H1 (cell line): ENCODE results near the gene ACADM. TPM values are rescaled to one million over a fixed set of nuclear protein-coding genes. Genes with fewer than 3 reads are reported as not detected.

ENCODE experiments used
- CTCF ChIA-PET: fragments of 300-600 bp; sonication (Branson Sonifier 250); formaldehyde crosslinking; loops from one replicate; lab custom pipeline; 2021; ENCODE audit not compliant: partially characterized antibody; lab: Charles Lee
- POLR2A ChIA-PET: fragments of 300-600 bp; sonication (Branson Sonifier 250); formaldehyde crosslinking; loops from one replicate; lab custom pipeline; 2021; ENCODE audit warnings: inconsistent platforms; ENCODE audit not compliant: partially characterized antibody; lab: Charles Lee
- DNase-seq, 2 experiments: peaks; one replicate each; pipeline versions ENCODE4 v3.0.0 to v3.0.0-alpha.2; 2010 to 2022; ENCODE audit warnings: low spot score in 2 of 2, low read depth in 1 of 2, mixed read lengths in 1 of 2
- FAIRE-seq: peaks from 2 replicates; lab custom pipeline; 2011; peaks lifted over from hg19 to GRCh38; lab: Jason Lieb, UNC
- H2AFZ ChIP-seq: 2 replicates; pipeline ENCODE4 v1.8.1; 2012; ENCODE audit warnings: low read length, inconsistent platforms
- H2AK5ac ChIP-seq: 2 replicates; pipeline ENCODE4 v1.6.1; 2013; ENCODE audit warnings: low read depth, low read length
- H2BK120ac ChIP-seq: replicated peaks from 2 replicates; pipeline ENCODE3; 2013; ENCODE audit warnings: low read depth, low read length, inconsistent platforms
- H2BK12ac ChIP-seq: 2 replicates; pipeline ENCODE4 v1.6.1; 2013; ENCODE audit warnings: low read depth, low read length
- H2BK15ac ChIP-seq: 2 replicates; pipeline ENCODE4 v1.6.1; 2013; ENCODE audit warnings: low read length
- H2BK20ac ChIP-seq: 2 replicates; pipeline ENCODE4 v1.6.1; 2013; ENCODE audit warnings: low read length
- H2BK5ac ChIP-seq: 2 replicates; pipeline ENCODE4 v1.6.1; 2013; ENCODE audit warnings: low read depth, low read length
- H3K14ac ChIP-seq: 2 replicates; pipeline ENCODE4 v1.6.1; 2013; ENCODE audit warnings: inconsistent platforms; ENCODE audit not compliant: insufficient read length
- H3K18ac ChIP-seq: 2 replicates; pipeline ENCODE4 v1.6.1; 2013; ENCODE audit warnings: low read length; ENCODE audit errors: extremely low read depth
- H3K23ac ChIP-seq: 2 replicates; pipeline ENCODE4 v1.6.1; 2013; ENCODE audit warnings: inconsistent platforms; ENCODE audit not compliant: insufficient read length
- H3K23me2 ChIP-seq: 2 replicates; pipeline ENCODE4 v1.6.1; 2013; ENCODE audit warnings: low read depth, low read length
- H3K27ac ChIP-seq: 2 replicates; pipeline ENCODE4 v1.6.1; 2011; ENCODE audit warnings: low read depth, low read length, inconsistent platforms
- H3K27me3 ChIP-seq, 4 experiments: replicated peaks in 1 of 4; 1 replicate in 1 of 4; 2 replicates in 3 of 4; pipeline versions ENCODE4 v1.6.1 to v1.8.1; 2011 to 2013; ENCODE audit warnings: low read length in 3 of 4, mild to moderate bottlenecking in 3 of 4, inconsistent platforms in 2 of 4, mixed read lengths in 2 of 4, moderate library complexity in 1 of 4; ENCODE audit not compliant: control insufficient read depth in 3 of 4, insufficient read depth in 3 of 4; ENCODE audit errors: extremely low read depth in 1 of 4
- H3K36me3 ChIP-seq, 4 experiments: 2 replicates each; pipeline versions ENCODE4 v1.6.1 to v1.8.1; 2011 to 2013; ENCODE audit warnings: mild to moderate bottlenecking in 4 of 4, low read length in 3 of 4, moderate library complexity in 2 of 4, control low read depth in 1 of 4, inconsistent platforms in 1 of 4; ENCODE audit not compliant: insufficient read depth in 4 of 4, control insufficient read depth in 2 of 4
- H3K4ac ChIP-seq: replicated peaks from 2 replicates; pipeline ENCODE3; 2013; ENCODE audit warnings: low read length, low read depth, mixed read lengths, inconsistent platforms; ENCODE audit not compliant: insufficient read length
- H3K4me1 ChIP-seq, 4 experiments: replicated peaks in 1 of 4; 1 replicate in 1 of 4; 2 replicates in 3 of 4; pipeline versions ENCODE4 v1.6.1 to v1.8.1; 2011 to 2013; ENCODE audit warnings: low read length in 3 of 4, inconsistent platforms in 2 of 4, mixed read lengths in 1 of 4; ENCODE audit not compliant: insufficient read depth in 4 of 4, control insufficient read depth in 3 of 4
- H3K4me2 ChIP-seq, 2 experiments: 2 replicates each; pipeline versions ENCODE4 v1.6.1 to v1.8.1; 2011 to 2013; ENCODE audit warnings: low read depth in 2 of 2, low read length in 2 of 2, control low read depth in 1 of 2, inconsistent platforms in 1 of 2, mild to moderate bottlenecking in 1 of 2; ENCODE audit not compliant: insufficient read depth in 1 of 2
- H3K4me3 ChIP-seq, 4 experiments: fragments of 200-600, 300-600 bp in 1 of 4; sonication (generic), shearing (Covaris generic), sonication (Bioruptor Twin) in 1 of 4; 2 replicates each; pipeline versions ENCODE4 v1.5.1 to v1.8.1; 2011 to 2016; ENCODE audit warnings: low read length in 4 of 4, low read depth in 3 of 4, control low read depth in 2 of 4, inconsistent platforms in 2 of 4, mild to moderate bottlenecking in 2 of 4, mixed read lengths in 1 of 4, moderate library complexity in 1 of 4; ENCODE audit not compliant: insufficient read depth in 2 of 4; ENCODE audit errors: extremely low read depth in 1 of 4
- H3K56ac ChIP-seq: replicated peaks from 2 replicates; pipeline ENCODE3; 2013; ENCODE audit warnings: low read depth, mild to moderate bottlenecking, mixed read lengths, low read length, inconsistent platforms; ENCODE audit not compliant: insufficient read length
- H3K79me1 ChIP-seq: 2 replicates; pipeline ENCODE4 v1.6.1; 2013; ENCODE audit warnings: low read depth, low read length, control low read depth
- H3K79me2 ChIP-seq, 2 experiments: 2 replicates each; pipeline versions ENCODE4 v1.6.1 to v1.8.1; 2012 to 2013; ENCODE audit warnings: low read length in 2 of 2, mild to moderate bottlenecking in 2 of 2, inconsistent platforms in 1 of 2; ENCODE audit not compliant: insufficient read depth in 2 of 2, control insufficient read depth in 1 of 2
- H3K9ac ChIP-seq, 4 experiments: replicated peaks in 1 of 4; 1 replicate in 1 of 4; 2 replicates in 3 of 4; pipeline versions ENCODE4 v1.6.1 to v1.8.1; 2011 to 2013; ENCODE audit warnings: low read depth in 3 of 4, low read length in 3 of 4, control low read depth in 2 of 4, mild to moderate bottlenecking in 2 of 4, moderate library complexity in 2 of 4, inconsistent platforms in 1 of 4; ENCODE audit errors: extremely low read depth in 1 of 4
- H3K9me3 ChIP-seq, 2 experiments: 2 replicates each; pipeline versions ENCODE4 v1.6.1 to v1.8.1; 2012 to 2013; ENCODE audit warnings: mild to moderate bottlenecking in 2 of 2, moderate library complexity in 2 of 2, control low read depth in 1 of 2, inconsistent platforms in 1 of 2, low read depth in 1 of 2, low read length in 1 of 2, mixed read lengths in 1 of 2; ENCODE audit not compliant: insufficient read depth in 2 of 2
- H4K20me1 ChIP-seq, 2 experiments: replicated peaks in 1 of 2; 2 replicates each; pipeline versions ENCODE3 to v1.8.1; 2011 to 2013; ENCODE audit warnings: inconsistent platforms in 2 of 2, low read length in 2 of 2, mild to moderate bottlenecking in 1 of 2; ENCODE audit not compliant: insufficient read depth in 2 of 2, control insufficient read depth in 1 of 2
- H4K5ac ChIP-seq: 2 replicates; pipeline ENCODE4 v1.6.1; 2013; ENCODE audit warnings: low read length, low read depth, mixed read lengths, inconsistent platforms; ENCODE audit not compliant: insufficient read length
- H4K8ac ChIP-seq: 2 replicates; pipeline ENCODE4 v1.8.0; 2013; ENCODE audit warnings: mild to moderate bottlenecking, moderate library complexity, low read length, inconsistent platforms; ENCODE audit not compliant: insufficient read depth; ENCODE audit errors: extremely low read depth
- H4K91ac ChIP-seq: replicated peaks from 2 replicates; pipeline ENCODE3; 2013; ENCODE audit warnings: low read length, mixed read lengths, inconsistent platforms; ENCODE audit not compliant: insufficient read length
- BACH1 ChIP-seq: IDR thresholded peaks from 2 replicates; pipeline ENCODE4 v1.6.1; 2012; ENCODE audit warnings: low read length, improper control_type of control experiment
- CBX5 ChIP-seq: fragments of 300-800, 300-1000 bp; sonication (generic); IDR thresholded peaks from 2 replicates; pipeline ENCODE4 v1.7.1; 2016; ENCODE audit warnings: antibody characterized with exemption, low read length, low read depth
- CREB1 ChIP-seq: IDR thresholded peaks from 2 replicates; pipeline ENCODE4 v1.6.1; 2012; ENCODE audit warnings: inconsistent platforms
- EGR1 ChIP-seq: IDR thresholded peaks from 2 replicates; pipeline ENCODE4 v1.6.1; 2011; ENCODE audit warnings: low read depth, low read length, borderline replicate concordance
- FOSL1 ChIP-seq: IDR thresholded peaks from 2 replicates; pipeline ENCODE4 v1.6.1; 2011; ENCODE audit warnings: mild to moderate bottlenecking, low read depth, low read length, moderate library complexity; ENCODE audit not compliant: insufficient read depth
- GTF2F1 ChIP-seq: IDR thresholded peaks from 2 replicates; pipeline ENCODE4 v1.6.1; 2012; ENCODE audit warnings: low read depth, low read length, improper control_type of control experiment, borderline replicate concordance
- JUND ChIP-seq: IDR thresholded peaks from 2 replicates; pipeline ENCODE4 v1.6.1; 2011; ENCODE audit warnings: mild to moderate bottlenecking, improper control_type of control experiment, low read length
- POLR2AphosphoS5 ChIP-seq: IDR thresholded peaks from 2 replicates; pipeline ENCODE4 v1.6.1; 2011; ENCODE audit warnings: low read depth, low read length
- RBBP5 ChIP-seq: IDR thresholded peaks from 2 replicates; pipeline ENCODE4 v1.7.1; 2012; ENCODE audit warnings: low read depth, mild to moderate bottlenecking, inconsistent platforms, low read length, moderate library complexity, borderline replicate concordance
- RXRA ChIP-seq: IDR thresholded peaks from 2 replicates; pipeline ENCODE4 v1.6.1; 2011; ENCODE audit warnings: low read depth, mild to moderate bottlenecking, low read length, moderate library complexity; ENCODE audit not compliant: insufficient read depth
- SAP30 ChIP-seq: fragments of 300-600 bp; sonication (generic); IDR thresholded peaks from 2 replicates; pipeline ENCODE4 v1.7.1; 2012; ENCODE audit warnings: low read length, moderate library complexity, mild to moderate bottlenecking, inconsistent platforms; ENCODE audit not compliant: insufficient read depth, insufficient replicate concordance
- SP1 ChIP-seq: IDR thresholded peaks from 2 replicates; pipeline ENCODE4 v1.6.1; 2011; ENCODE audit warnings: low read depth, low read length
- USF2 ChIP-seq: IDR thresholded peaks from 2 replicates; pipeline ENCODE4 v1.6.1; 2011; ENCODE audit warnings: low read length, improper control_type of control experiment
- WGBS, 2 experiments: shearing (Covaris generic) in 1 of 2; methylation state at CpG; one replicate each; pipeline versions ENCODE4 v1.1.6 to v1.1.7; 2013 to 2015; ENCODE audit warnings: low lambda C conversion rate in 2 of 2, mixed read lengths in 2 of 2, inconsistent platforms in 1 of 2, low coverage in 1 of 2, missing lambda C conversion rate in 1 of 2; ENCODE audit not compliant: insufficient replicate concordance in 2 of 2, insufficient coverage in 1 of 2, insufficient read length in 1 of 2; ENCODE audit errors: extremely low coverage in 1 of 2, missing lambda C conversion rate in 1 of 2; 5-methylcytosine and 5-hydroxymethylcytosine counted together
- polyA plus RNA-seq, 7 experiments: library from polyadenylated mRNA; depleted of rRNA in 3 of 7; stranded (reverse) in 5 of 7; unstranded in 2 of 7; fragments of >200 nt in 5 of 7; fragments of 200-250 nt in 2 of 7; gene quantifications; 1 replicate in 5 of 7; 2 replicates in 1 of 7; 4 replicates in 1 of 7; pipeline versions ENCODE4 v1.2.1 to v1.2.3, GENCODE V29; 2011 to 2013; ENCODE audit warnings: missing spikeins in 2 of 7, mixed read lengths in 2 of 7
- total RNA-seq: library from RNA; stranded (reverse); fragmentation: NEBNext Ultra II Directional; extraction: Animal tissue kit (Norgen Biotek cat#: 25700); gene quantifications from 2 replicates; pipeline ENCODE4 v1.2.1, GENCODE V29; 2021

Gene ACADM
- total and polyA plus RNA-seq, 2 of the 8 experiments (the other 6 are each of a cell fraction or from before 2014, with no cell fraction given): 14.3 to 40.0 TPM

GRCh38 chr1:75742047-75742625 lies 17.6 kb downstream of the ACADM start:
- no peak overlapping the region for H2BK5ac ChIP-seq
- H3K23me2 ChIP-seq: no peaks in the 10 kb centered on the region
- POLR2A ChIA-PET: interaction anchor here (1.3 kb wide), 1 partner anchor 44 kb away, joined by 6 read pairs; the partner anchor contains the start of gene RABGGTB
- no peaks in the 10 kb centered on the region for H4K20me1 ChIP-seq
- WGBS, 2 experiments: 97% methylated on average over 6 of the region's 6 CpGs; no CpG with 5 or more reads in 1 of the 2 experiments
- H3K36me3 ChIP-seq: peaks cover 0 to 37% (median 11%) of the 10 kb centered on the region in 4 experiments; a peak in 5 of 8 replicates
- no peak overlapping the region for H2BK15ac ChIP-seq
- no peak overlapping the region for H3K9ac ChIP-seq
- no peaks in the 10 kb centered on the region for H3K4me1 ChIP-seq
- FAIRE-seq: no peak
- DNase-seq: no peak
- no peak overlapping the region for H4K91ac ChIP-seq
- H3K79me1 ChIP-seq: no peaks in the 10 kb centered on the region
- no peak overlapping the region for H3K14ac ChIP-seq
- H3K23ac ChIP-seq: no peak overlapping the region
- CTCF ChIA-PET: no interaction called here
- H3K27ac ChIP-seq: no peak overlapping the region
- H3K4me2 ChIP-seq: no peak overlapping the region
- H3K27me3 ChIP-seq: no peaks in the 10 kb centered on the region
- no peaks in the 10 kb centered on the region for H3K79me2 ChIP-seq
- H2BK12ac ChIP-seq: no peak overlapping the region
- no peaks in the 10 kb centered on the region for H3K9me3 ChIP-seq
- no peak overlapping the region for H2BK120ac ChIP-seq
- H2AFZ ChIP-seq: no peak overlapping the region
- no peak overlapping the region for H3K4ac ChIP-seq
- no peak overlapping the region for H4K8ac ChIP-seq
- no peak overlapping the region for H3K56ac ChIP-seq
- TF ChIP-seq JUND (no peak), FOSL1 (no peak), RBBP5 (no peak), EGR1 (no peak), BACH1 (no peak), SP1 (no peak), GTF2F1 (no peak), SAP30 (no peak), RXRA (no peak), USF2 (no peak), POLR2AphosphoS5 (no peak), CBX5 (no peak), CREB1 (no peak)
- H4K5ac ChIP-seq: no peak overlapping the region
- H2AK5ac ChIP-seq: no peak overlapping the region
- H2BK20ac ChIP-seq: no peak overlapping the region
- no peak overlapping the region for H3K4me3 ChIP-seq
- no peak overlapping the region for H3K18ac ChIP-seq
